ENCODE results near the gene JAK3.
A peak's percentile ranks its signal among the peaks of the same experiment; 100 is the strongest.

Gene JAK3

DNA sequence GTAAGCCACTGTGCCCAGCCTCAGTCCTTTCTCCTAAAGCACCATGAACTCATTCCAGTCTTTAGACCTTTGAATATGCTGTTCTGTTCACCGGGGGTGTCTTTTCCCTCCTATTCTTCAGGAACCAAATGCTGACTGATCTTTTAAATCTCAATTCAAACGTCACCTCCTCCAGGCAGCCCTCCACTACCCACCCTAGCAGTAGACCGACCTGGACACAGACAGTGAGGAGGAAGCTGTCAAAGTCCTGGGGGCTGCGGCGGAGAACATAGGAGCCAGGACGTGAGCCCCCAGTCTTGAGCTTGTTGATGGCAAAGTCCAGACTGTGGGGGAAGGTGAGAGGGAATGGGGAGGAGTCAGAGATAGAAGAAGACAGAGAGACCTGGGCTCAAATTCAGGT is 7.8 kb downstream of the JAK3 start:
- DNase-seq (ENCODE audit: low spot score): no peak

- DNase-seq (ENCODE audit: low spot score): no peak
Observed at GRCh38 chr19:17837972-17838371, 9.8 kb downstream of the JAK3 start.

DNA sequence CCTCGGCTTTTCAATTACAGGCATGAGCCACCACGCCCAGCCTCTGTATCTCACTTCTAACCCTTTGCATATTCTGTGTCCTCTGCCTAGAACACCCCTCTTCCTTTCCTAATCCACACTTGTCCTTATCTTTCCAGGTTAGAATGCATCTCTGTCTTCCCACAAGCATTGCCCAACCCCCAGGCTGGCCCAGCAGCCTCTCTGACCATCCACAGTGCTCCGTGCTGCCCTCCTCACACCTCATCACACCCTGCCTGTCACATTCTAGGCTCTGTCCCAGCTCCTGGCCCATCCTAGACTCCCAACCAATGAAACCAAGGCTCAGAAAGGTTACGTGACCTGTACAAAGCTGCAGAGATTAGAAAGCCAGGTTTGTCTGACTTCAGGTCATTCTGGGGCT is 11.3 kb downstream of the JAK3 start:
- no peak for DNase-seq (ENCODE audit: low spot score)

DNA sequence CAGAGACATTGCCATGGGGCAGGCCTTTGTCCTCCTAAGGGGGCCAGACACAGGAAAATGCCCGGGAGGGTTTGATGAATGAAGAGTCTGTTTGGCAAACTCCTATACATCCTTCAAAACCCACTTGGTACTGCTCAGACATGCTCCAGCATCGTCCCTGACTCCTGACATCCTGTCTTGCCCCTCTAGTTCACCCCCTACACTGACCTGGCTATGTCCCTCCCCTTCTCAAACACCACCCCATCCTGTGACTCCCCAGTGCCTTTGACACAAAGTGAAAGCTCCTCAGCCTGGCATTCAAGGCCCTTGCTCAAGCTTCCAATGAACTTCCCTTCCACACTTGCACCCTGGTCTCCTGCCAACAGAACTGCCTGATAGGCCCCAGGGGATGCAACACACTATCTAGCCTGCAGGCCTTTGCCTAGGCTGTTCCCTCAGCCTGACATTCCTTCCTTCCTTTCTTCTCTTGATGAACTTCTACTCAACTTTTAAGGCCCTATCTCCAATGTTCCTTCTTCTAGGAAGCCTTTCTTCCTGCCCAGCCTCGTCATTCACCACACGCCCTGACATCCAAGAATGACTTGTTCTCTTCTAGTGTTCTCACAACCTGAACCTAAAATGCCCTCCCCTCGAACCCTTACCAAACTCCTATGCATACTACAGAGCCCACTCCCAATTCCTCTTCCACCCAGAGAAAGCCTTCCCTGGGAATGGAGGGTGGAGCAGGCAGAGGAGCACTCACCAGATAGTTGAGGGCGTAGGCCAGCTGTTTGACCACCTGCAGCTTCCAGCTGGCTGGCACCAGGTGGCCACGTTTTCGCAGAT is 12.4 kb downstream of the JAK3 start:
- DNase-seq (ENCODE audit: low spot score): no peak

DNA sequence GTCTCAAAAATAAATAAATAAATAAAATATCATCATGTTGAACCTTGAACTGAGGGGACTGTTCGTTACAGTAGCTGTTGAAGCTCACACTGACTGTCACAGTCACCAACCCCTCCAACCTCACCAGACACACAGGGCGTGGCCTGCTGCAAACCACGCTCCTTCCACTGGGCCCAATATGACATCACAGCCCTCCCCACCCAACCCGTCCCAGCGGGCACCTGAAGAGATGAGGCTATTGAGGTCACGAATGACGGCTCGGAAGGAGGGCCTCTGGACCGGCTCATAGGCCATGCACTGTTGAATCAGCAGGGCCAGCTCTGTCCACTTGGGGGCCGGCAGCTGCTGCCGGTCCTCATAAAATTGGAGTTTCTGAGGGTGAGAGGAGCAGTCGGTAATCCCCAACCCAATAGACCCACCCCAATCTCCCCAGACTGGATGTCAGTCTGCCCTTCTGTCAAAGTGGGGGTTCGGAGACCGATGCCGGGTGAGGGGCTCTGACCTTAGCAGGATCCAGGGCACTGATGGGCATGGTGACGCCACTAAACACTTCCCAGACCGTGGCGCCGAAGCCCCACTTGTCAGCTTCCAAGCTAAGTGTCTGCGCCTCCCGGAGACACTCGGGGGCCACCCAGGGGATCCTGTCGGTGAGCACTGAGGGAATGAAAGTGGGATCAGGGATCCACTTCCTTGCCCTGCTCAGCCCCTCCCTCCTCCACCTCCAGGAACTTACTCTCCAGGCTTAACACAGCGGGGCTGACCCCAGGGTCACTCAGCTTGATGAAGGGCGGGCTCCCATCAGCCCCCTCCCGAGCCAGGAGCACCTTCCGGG is 13.2 kb downstream of the JAK3 start:
- DNase-seq (ENCODE audit: low spot score): no peak

GRCh38 chr19:17832443-17833208 is 15.2 kb downstream of the JAK3 start:
- no peak for DNase-seq (ENCODE audit: low spot score)

DNA sequence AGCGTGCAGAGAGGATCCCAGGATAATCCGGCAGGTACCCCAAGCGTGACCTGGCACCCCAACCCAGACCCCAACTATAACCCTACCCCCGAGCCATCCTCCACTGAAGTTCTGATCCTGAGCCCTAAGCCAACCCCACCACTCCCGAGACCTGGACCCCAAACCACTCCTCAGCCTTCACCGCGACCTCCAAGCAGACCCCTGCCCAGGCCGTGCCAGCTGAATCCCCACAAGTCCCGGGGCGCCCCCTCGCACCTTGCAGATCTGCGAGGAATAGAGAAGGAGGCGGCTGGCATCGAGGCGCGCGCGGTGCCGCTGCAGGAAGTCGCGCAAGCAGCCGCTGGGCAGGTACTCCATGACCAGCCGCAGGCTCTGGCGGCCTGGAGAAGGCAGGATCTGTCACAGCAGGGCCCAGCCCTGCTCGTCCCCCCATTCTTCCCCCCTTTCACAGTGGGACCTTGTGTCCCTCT is 16.3 kb downstream of the JAK3 start:
- DNase-seq (ENCODE audit: low spot score): no peak

DNA sequence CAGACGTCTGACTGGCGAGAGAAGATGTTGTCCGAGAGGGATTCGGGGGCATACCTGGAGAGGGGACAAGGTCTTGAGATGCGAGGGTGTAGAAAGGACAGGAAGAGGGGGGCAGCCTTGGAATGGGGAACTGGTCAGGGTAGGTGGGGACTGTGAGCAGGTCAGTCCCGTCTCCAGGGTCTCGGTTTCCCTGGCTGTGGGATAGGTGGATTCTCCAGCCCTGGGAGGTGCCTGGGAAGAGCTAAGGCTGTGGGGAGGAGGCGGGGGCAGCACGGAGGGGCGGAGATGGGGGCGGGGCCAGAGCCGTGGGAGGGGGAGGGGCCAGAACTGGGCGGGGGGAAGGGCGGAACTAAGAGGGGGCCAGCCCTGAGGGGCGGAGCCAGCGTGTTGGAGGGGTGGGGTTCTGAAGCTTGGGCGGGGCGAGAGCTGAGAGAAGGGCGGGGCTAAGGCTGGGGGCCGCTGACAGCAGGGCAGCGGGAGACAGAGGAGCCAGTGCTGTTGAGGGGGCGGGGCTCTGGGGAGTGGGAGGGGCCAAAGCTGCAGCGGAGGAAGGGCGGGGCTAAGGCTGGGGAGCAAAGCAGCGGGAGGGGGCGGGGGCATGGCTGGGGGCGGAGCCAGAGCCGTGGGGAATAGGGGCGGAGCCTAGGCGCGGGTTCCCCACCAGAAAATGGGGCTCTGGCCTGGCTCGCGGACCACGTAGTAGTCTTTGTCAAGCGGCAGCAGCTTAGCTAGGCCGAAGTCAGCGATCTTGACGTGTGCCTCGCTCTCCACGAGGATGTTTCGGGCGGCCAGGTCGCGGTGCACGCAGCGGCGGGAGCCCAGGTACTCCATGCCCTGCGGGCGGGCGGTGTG is 17.0 kb downstream of the JAK3 start:
- DNase-seq (ENCODE audit: low spot score): peak; percentile 10

DNA sequence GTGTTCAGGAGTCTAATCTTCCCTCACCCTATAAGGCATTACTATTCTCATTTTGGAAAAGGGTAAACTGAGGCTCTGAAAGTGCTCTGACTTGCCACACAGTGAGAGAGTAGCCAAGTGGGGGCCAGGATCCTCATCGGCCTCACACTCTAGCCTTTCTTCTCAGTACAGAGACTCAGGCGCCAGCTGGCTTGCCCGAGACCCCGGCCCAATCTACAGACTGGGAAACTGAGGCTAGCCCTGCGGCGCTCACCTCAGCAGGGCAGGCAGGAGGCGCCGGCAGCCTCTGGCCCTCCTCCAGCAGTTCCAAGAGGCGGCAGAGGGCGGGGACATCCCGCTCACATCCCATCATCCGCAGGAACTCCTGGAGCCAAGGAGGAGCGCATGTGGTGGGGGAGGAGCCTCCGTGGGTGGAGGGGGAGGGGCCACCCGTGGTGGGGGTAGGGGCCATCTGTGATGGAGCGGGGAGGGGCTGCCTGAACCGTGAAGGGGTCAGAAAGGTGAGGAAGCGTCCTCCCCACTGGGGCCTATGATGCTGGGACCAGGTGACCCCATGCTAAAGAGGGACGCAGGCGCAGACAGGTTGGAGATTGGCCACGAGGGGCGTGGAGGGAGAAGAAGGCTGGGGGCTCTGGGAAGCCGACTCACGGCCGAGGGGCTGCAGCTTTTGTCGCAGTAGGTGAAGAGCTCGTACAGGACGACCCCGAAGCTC is 17.8 kb downstream of the JAK3 start:
- DNase-seq (ENCODE audit: low spot score): no peak

DNA sequence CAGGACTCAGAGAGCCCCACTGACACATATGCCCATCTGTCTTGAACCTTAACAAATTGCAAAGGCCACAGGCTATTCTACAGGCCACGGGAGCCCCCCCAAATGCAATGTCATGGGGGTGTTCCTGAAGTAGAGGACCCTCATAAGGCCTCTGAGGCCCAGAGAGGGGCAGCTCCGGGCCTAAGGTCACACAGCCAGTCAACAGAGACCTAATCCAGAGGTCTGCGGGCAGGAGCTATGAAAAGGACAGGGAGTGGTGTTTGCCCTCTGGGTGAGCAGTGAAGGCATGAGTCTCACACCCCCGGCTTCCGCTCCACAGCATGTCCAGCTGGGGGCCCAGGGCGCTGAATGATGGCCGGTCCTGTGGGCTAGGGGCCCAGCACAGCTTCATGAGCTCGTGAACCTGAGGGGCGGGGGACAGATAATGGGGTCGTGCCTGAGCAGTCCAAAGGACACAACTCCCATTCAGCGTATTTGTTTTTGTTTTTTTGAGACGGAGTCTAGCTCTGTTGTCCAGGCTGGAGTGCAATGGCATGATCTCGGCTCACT is 21.2 kb downstream of the JAK3 start:
- DNase-seq (ENCODE audit: low spot score): no peak

DNA sequence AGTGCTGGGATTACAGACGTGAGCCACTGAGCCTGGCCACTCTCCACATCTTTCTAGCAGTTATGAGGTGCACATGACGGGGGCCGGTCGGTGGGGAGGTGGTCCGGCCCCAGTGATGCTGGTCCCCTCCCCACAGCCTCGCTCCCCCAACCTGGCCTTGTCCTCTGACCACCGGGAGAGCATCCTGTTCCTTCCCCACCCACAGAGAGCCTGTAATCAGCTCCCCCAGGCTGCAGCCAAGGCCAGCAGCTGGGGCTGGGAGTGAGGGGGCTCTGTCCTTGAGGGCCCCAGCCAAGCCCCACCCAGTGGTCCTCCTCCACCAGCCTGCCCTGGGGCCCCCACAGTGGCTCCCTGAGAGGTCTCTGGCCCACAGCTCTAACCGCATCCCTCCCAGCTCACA is 23.4 kb downstream of the JAK3 start:
- DNase-seq (ENCODE audit: low spot score): no peak

DNA sequence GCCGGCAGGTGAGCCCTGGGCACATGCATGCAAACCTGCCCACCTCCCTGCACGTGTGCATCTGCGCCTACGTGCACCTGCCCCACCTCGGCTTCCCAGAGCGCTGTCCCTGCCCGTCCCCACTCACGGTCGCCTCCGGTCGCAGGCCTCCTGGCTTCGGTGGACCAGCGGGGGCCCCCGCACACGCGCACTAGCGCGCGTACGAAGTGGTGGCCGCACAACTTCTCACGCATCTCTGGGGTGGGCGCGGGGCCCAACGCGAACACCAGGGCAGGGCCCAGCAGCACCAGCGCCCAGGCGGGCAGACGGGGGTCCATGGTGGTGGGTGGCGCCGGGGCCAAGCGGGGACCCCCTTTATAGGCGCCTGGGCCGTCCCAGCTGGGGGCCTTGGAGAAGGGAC is 26.6 kb downstream of the JAK3 start, which contains the start of gene INSL3:
Gene INSL3, minus strand, starts transcription at position 330 of the 400 bp plus-strand sequence. Its CDS starts 13 bp downstream, at position 317.
- DNase-seq (ENCODE audit: low spot score): no peak

DNA sequence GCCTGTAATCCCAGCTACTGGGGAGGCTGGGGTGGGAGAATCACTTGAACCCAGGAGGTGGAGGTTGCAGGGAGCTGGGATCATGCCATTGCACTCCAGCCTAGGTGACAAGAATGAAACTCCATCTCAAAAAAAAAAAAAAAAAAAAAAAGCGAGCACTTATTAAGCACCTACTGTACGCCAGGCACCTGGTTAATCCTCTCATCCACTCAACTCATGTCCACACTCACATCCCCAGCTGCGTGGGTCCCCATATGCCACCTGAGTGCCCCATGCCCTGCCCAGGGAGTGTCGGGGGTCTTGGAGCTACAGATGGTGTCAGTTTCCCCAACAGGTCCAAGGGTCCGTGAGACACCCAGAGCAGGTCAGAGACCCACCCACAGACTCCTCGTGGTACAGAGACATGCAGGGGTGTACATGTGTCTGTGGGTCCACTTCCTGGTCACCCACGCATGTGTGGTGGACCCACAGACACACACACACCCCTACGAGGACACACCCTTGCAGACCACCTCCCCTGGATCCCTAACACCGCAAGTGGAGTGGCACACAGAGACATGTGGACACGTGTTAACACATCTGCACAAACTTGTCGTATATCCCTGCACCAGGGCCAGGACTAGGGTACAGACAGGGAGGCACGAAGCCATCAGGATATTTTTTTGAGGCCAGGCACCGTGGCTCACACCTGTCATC is 30.0 kb downstream of the JAK3 start:
- DNase-seq (ENCODE audit: low spot score): no peak

DNA sequence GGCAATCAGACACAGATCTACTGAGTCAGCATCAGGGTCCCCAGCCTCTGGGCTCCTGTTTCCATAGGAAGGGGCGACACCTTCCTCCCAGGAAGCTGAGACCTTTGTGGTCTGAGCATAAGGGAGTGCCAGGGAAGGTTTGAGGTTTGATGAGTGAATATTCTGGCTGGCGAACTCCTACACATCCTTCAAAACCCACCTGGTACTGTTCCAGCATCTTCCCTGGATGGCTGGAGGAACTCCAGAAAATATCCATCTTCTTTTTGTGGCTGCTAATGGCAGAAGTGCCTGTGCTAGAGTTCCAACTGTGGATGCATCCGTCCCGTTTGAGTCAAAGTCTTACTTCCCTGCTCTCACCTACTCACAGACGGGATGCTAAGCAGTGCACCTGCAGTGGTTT is 35.7 kb downstream of the JAK3 start:
- DNase-seq (ENCODE audit: low spot score): no peak

DNA sequence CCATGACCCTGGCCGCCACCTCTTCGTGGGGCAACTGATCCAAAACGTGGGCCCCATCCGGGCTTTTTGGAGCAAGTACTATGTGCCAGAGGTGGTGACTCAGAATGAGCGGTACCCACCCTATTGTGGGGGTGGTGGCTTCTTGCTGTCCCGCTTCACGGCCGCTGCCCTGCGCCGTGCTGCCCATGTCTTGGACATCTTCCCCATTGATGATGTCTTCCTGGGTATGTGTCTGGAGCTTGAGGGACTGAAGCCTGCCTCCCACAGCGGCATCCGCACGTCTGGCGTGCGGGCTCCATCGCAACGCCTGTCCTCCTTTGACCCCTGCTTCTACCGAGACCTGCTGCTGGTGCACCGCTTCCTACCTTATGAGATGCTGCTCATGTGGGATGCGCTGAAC is 36.1 kb downstream of the JAK3 start:
- no peak for DNase-seq (ENCODE audit: low spot score)

- DNase-seq (ENCODE audit: low spot score): no peak
Observed at GRCh38 chr19:17811103-17811502, 36.7 kb downstream of the JAK3 start.

DNA sequence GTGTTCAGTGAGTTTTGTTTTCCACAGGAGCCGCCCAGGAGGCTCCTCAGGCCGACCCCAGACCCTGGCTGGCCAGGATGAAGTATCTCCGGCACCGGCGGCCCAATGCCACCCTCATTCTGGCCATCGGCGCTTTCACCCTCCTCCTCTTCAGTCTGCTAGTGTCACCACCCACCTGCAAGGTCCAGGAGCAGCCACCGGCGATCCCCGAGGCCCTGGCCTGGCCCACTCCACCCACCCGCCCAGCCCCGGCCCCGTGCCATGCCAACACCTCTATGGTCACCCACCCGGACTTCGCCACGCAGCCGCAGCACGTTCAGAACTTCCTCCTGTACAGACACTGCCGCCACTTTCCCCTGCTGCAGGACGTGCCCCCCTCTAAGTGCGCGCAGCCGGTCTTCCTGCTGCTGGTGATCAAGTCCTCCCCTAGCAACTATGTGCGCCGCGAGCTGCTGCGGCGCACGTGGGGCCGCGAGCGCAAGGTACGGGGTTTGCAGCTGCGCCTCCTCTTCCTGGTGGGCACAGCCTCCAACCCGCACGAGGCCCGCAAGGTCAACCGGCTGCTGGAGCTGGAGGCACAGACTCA is 40.0 kb downstream of the JAK3 start:
- no peak for DNase-seq (ENCODE audit: low spot score)

DNA sequence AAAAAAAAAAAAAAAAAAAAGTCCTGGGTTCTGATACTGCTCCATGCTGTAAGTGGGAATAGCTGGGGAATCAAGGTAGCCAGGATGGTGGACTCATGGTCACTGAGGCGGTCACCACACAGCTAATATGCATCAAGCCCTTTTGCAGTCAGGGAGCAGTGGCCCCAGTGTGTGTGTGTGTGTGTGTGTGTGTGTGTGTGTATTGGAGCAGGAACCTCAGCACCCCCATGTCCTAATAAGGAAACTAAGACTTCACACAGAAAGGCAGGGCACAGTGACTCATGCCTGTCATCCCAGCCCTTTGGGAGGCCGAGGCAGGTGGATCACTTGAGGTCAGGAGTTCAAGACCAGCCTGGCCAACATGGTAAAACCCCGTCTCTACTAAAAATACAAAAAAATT is 40.8 kb downstream of the JAK3 start:
- DNase-seq (ENCODE audit: low spot score): no peak

DNA sequence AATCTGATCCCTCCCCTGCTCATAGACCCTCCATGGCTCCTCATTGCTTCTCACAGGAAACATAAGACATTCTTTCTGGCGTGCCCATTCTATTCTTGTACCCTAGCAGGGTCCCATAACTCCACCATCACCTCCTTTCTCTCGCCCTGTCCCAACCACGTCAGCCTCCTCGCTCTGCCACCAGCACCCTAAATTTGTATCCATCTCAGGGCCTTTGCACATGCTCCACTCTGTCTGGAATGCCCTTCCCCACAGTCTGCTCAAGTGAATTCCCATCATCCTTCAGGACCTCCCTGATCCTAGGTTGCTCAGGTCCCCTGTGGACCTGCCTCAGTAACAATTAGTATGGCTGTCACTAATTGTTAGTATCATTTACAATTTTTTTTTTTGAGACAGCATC is 42.4 kb downstream of the JAK3 start:
- no peak for DNase-seq (ENCODE audit: low spot score)

All from pons (tissue), 1 donor.